Effector memory CD8-positive, alpha-beta T cell (primary cell): ENCODE results near the gene HAO1.
"Not testable (repeated sequence)": the region's sequence is repeated elsewhere in the genome, so short reads cannot be mapped to it uniquely, and the experiment has no call there.

Experiments
- ATAC-seq: fragments of 150-1000 bp; cut with Tn5 transposase; replicated peaks from 2 replicates; pipeline ENCODE4 v1.10.0; 2021; ENCODE audit warnings: mild to moderate bottlenecking, moderate library complexity
- DNase-seq, 3 experiments: peaks; one replicate each; pipeline ENCODE4 v3.0.0; 2021
- H3K27ac Mint-ChIP-seq, 2 donors: one replicate each; pipeline ENCODE4 v1.8.0; 2022; ENCODE audit warnings: mild to moderate bottlenecking in 2 of 2, mixed read lengths in 2 of 2, moderate library complexity in 2 of 2
- H3K27me3 Mint-ChIP-seq, 2 donors: one replicate each; pipeline ENCODE4 v1.8.0; 2022; ENCODE audit warnings: mixed read lengths in 2 of 2
- H3K36me3 Mint-ChIP-seq: one replicate; pipeline ENCODE4 v1.8.0; 2022; ENCODE audit warnings: mild to moderate bottlenecking, moderate library complexity, mixed read lengths; ENCODE audit not compliant: insufficient read depth
- H3K4me1 Mint-ChIP-seq, 2 donors: one replicate each; pipeline ENCODE4 v1.8.0; 2022; ENCODE audit warnings: low read depth in 2 of 2, mixed read lengths in 2 of 2
- H3K4me3 Mint-ChIP-seq, 2 donors: one replicate each; pipeline ENCODE4 v1.8.0; 2022; ENCODE audit warnings: mild to moderate bottlenecking in 2 of 2, mixed read lengths in 2 of 2, moderate library complexity in 2 of 2
- H3K9me3 Mint-ChIP-seq, 2 donors: one replicate each; pipeline ENCODE4 v1.8.0; 2022; ENCODE audit warnings: mixed read lengths in 2 of 2

HAO1 gene

DNA sequence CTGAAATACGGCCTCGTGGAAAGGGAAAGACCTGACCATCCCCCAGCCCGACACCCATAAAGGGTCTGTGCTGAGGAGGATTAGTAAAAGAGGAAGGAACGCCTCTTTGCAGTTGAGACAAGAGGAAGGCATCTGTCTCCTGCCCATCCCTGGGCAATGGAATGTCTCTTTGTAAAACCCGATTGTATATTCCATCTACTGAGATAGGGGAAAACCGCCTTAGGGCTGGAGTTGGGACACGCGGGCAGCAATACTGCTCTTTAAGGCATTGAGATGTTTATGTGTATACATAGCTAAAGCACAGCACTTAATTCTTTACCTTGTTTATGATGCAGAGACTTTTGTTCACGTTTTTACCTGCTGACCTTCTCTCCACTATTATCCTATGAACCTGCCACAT, 16.3 kb upstream of the HAO1 start:
- H3K9me3 Mint-ChIP-seq, ATAC-seq: not testable (repeated sequence)

DNA sequence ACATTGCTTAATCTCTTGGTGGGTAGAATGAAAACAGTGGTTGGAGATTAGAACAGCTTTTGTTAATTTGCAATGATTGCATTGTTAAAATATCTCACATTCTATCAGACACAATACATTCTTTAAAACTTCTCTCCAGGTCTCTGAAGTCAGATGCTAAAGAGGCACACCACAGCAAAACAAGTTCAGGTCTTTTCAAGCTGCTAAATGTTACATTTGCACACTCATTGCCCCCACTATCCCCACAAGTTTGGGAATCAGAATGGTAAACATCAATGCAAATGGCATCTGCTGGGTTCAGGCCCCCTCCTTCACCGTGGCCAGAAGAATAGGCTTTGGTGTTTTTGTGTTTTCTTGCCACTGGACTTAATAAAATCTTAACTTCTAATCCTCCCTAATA, 10.1 kb upstream of the HAO1 start:
- Mint-ChIP-seq H3K9me3 (peaks cover 0 to 6% of the 10 kb centered on the region in 2 donors), H3K4me1 (no peaks in the 10 kb centered on the region), H3K27ac (no peak overlapping the region), H3K27me3 (peaks cover 48 to 57% of the 10 kb centered on the region in 2 donors), H3K36me3 (no peaks in the 10 kb centered on the region), H3K4me3 (no peak overlapping the region)
- no peak for DNase-seq
- ATAC-seq: no peak

More for the DNA sequence above, 16.3 kb upstream of the HAO1 start:
- not testable (repeated sequence) for H3K36me3 Mint-ChIP-seq, H3K27ac Mint-ChIP-seq, H3K4me1 Mint-ChIP-seq, DNase-seq, H3K4me3 Mint-ChIP-seq
- peaks cover 78 to 85% of the 10 kb centered on the region in 2 donors for H3K27me3 Mint-ChIP-seq

DNA sequence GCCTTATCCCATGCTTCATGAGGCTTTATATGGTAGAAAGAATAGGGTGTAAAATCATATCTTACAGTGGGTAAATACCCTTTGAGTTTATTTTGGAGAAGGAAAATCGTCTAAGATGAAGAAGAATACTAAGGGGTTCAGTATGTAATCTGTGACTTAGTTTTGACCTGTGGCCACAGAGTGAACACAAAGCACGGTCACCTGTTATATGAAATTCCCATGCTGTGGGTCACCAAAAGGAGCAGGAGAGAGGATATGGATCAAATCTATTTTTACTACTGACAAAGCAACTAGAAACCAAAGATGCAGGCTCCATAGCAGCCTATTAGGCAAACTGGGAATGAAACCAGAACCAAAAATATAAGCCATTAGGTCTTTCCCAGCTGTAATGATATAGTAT, 3.6 kb upstream of the HAO1 start:
- no peak overlapping the region for H3K4me3 Mint-ChIP-seq
- no peak for ATAC-seq
- peaks cover 10 to 23% of the 10 kb centered on the region in 2 donors for H3K27me3 Mint-ChIP-seq
- no peaks in the 10 kb centered on the region for H3K4me1 Mint-ChIP-seq
- H3K36me3 Mint-ChIP-seq: no peaks in the 10 kb centered on the region
- DNase-seq: no peak
- no peaks in the 10 kb centered on the region for H3K9me3 Mint-ChIP-seq
- no peak overlapping the region for H3K27ac Mint-ChIP-seq

- Mint-ChIP-seq H3K27me3 (peaks cover 7 to 11% of the 10 kb centered on the region in 2 donors), H3K9me3 (no peaks in the 10 kb centered on the region), H3K27ac (no peak overlapping the region), H3K4me3 (no peak overlapping the region), H3K4me1 (no peaks in the 10 kb centered on the region), H3K36me3 (no peaks in the 10 kb centered on the region)
- ATAC-seq (no peak), DNase-seq (no peak)
Observed at GRCh38 chr20:7939663-7940062, 595 bp downstream of the HAO1 start.

GRCh38 chr20:7938058-7938457, 2.2 kb downstream of the HAO1 start:
- Mint-ChIP-seq H3K4me1 (no peaks in the 10 kb centered on the region), H3K36me3 (no peaks in the 10 kb centered on the region), H3K9me3 (no peaks in the 10 kb centered on the region), H3K27me3 (peaks cover 12 to 21% of the 10 kb centered on the region in 2 donors), H3K4me3 (no peak overlapping the region), H3K27ac (no peak overlapping the region)
- ATAC-seq (no peak), DNase-seq (no peak)

GRCh38 chr20:7937328-7937727, 2.9 kb downstream of the HAO1 start:
- Mint-ChIP-seq H3K4me3 (no peak overlapping the region), H3K4me1 (no peaks in the 10 kb centered on the region), H3K36me3 (no peaks in the 10 kb centered on the region), H3K9me3 (no peaks in the 10 kb centered on the region), H3K27ac (no peak overlapping the region), H3K27me3 (peaks cover 12 to 22% of the 10 kb centered on the region in 2 donors)
- ATAC-seq: no peak
- no peak for DNase-seq

GRCh38 chr20:7935027-7935551, 5.2 kb downstream of the HAO1 start:
- no peak for DNase-seq
- Mint-ChIP-seq H3K4me3 (no peak overlapping the region), H3K4me1 (no peaks in the 10 kb centered on the region), H3K27me3 (peaks cover 19 to 36% of the 10 kb centered on the region in 2 donors), H3K9me3 (no peaks in the 10 kb centered on the region), H3K27ac (no peak overlapping the region), H3K36me3 (no peaks in the 10 kb centered on the region)
- no peak for ATAC-seq

GRCh38 chr20:7933346-7933745, 6.9 kb downstream of the HAO1 start:
- H3K4me1 Mint-ChIP-seq: no peaks in the 10 kb centered on the region
- no peak overlapping the region for H3K27ac Mint-ChIP-seq
- DNase-seq (no peak), ATAC-seq (no peak)
- no peak overlapping the region for H3K4me3 Mint-ChIP-seq
- H3K27me3 Mint-ChIP-seq: peaks cover 20 to 47% of the 10 kb centered on the region in 2 donors
- H3K36me3 Mint-ChIP-seq: no peaks in the 10 kb centered on the region
- H3K9me3 Mint-ChIP-seq: no peaks in the 10 kb centered on the region

GRCh38 chr20:7930343-7930742, 9.9 kb downstream of the HAO1 start:
- ATAC-seq: no peak
- H3K27ac Mint-ChIP-seq: no peak overlapping the region
- no peaks in the 10 kb centered on the region for H3K4me1 Mint-ChIP-seq

DNA sequence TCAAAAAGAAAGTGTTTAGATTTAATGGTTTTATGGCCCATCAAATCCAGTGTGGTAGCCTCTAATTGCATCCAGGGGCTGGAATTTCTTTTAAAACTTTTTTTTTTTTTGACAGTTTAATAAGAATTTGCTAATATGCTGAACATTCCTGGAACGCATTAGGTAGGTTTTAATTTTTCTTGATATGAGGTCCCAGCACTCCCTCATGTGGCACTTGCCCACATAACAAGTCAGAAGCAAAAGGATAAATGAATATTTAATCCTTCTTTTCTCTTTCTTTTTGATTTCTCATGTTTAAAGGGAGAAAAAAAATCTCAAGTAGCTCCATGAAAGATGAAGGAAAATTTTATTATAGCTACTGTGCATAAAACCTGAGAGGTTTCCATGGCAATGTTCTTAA, 13.5 kb downstream of the HAO1 start:
- Mint-ChIP-seq H3K9me3 (no peaks in the 10 kb centered on the region), H3K36me3 (no peaks in the 10 kb centered on the region), H3K4me3 (no peak overlapping the region), H3K27me3 (peaks cover 19 to 20% of the 10 kb centered on the region in 2 donors), H3K4me1 (no peaks in the 10 kb centered on the region), H3K27ac (no peak overlapping the region)
- ATAC-seq (no peak), DNase-seq (no peak)

More at GRCh38 chr20:7930343-7930742, 9.9 kb downstream of the HAO1 start:
- no peak overlapping the region for H3K4me3 Mint-ChIP-seq
- peaks cover 20 to 47% of the 10 kb centered on the region in 2 donors for H3K27me3 Mint-ChIP-seq
- DNase-seq: no peak
- H3K36me3 Mint-ChIP-seq: no peaks in the 10 kb centered on the region
- no peaks in the 10 kb centered on the region for H3K9me3 Mint-ChIP-seq

DNA sequence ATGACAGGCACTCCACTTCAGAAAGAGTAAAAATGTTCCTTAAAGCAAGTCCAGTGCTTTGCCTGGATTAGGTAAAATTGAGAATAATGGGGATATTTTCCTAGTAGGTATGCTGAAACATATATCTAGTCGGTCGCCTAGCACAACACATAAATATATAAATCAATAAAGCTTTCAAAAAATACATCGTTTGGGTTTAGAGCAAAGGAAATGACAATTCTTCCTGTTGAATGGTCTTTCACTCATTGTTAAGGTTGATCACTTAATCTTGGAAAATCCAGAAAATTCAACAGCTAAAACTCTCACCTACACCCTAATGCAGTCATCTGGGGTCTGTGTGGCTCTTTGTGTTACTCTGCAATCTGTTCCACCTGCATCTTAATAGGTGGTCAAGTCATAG, 13.9 kb downstream of the HAO1 start:
- Mint-ChIP-seq H3K4me3 (no peak overlapping the region), H3K4me1 (no peaks in the 10 kb centered on the region), H3K36me3 (no peaks in the 10 kb centered on the region), H3K9me3 (no peaks in the 10 kb centered on the region), H3K27me3 (peaks cover 15 to 19% of the 10 kb centered on the region in 2 donors), H3K27ac (no peak overlapping the region)
- ATAC-seq (no peak), DNase-seq (no peak)

GRCh38 chr20:7924692-7925091, 15.6 kb downstream of the HAO1 start:
- H3K9me3 Mint-ChIP-seq: no peaks in the 10 kb centered on the region
- H3K4me3 Mint-ChIP-seq: no peak overlapping the region
- ATAC-seq (no peak), DNase-seq (no peak)
- H3K4me1 Mint-ChIP-seq: no peaks in the 10 kb centered on the region
- no peaks in the 10 kb centered on the region for H3K36me3 Mint-ChIP-seq
- H3K27ac Mint-ChIP-seq: no peak overlapping the region
- H3K27me3 Mint-ChIP-seq: peaks cover 15 to 17% of the 10 kb centered on the region in 2 donors

DNA sequence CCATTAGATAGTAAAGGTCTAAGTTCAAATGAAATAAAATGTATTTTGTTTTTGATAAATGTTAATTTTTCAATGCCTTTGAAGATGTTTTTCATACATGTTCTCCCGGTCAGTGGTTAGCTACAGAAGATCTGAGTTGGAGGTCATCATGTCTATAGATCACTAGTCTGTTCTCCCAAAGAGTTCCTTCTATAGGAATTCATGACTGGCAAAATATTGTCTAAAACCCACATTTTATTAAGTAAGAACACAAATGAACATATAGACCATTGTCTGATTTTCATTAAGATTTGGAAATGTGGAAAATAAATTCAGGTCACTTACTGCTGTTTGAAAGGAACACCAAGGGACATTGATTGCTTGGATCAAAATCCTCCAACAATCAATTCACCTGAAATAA, 23.6 kb downstream of the HAO1 start:
- ATAC-seq (no peak), DNase-seq (no peak)
- Mint-ChIP-seq H3K27me3 (peaks cover 21 to 43% of the 10 kb centered on the region in 2 donors), H3K27ac (no peak overlapping the region), H3K9me3 (no peaks in the 10 kb centered on the region), H3K4me1 (no peaks in the 10 kb centered on the region), H3K4me3 (no peak overlapping the region), H3K36me3 (no peaks in the 10 kb centered on the region)

GRCh38 chr20:7912551-7912950, 27.7 kb downstream of the HAO1 start:
- H3K27ac Mint-ChIP-seq: no peak overlapping the region
- H3K4me1 Mint-ChIP-seq: no peaks in the 10 kb centered on the region
- ATAC-seq (no peak), DNase-seq (no peak)
- H3K36me3 Mint-ChIP-seq: no peaks in the 10 kb centered on the region
- no peak overlapping the region for H3K4me3 Mint-ChIP-seq
- H3K9me3 Mint-ChIP-seq: no peaks in the 10 kb centered on the region
- H3K27me3 Mint-ChIP-seq: peaks cover 12 to 21% of the 10 kb centered on the region in 2 donors
